HL-60/S4 (cell line): ENCODE data around the gene VGLL3.

ENCODE experiments used
- in situ Hi-C: fragments of 300-500 bp; cut with MboI; formaldehyde crosslinking; loops from 2 replicates; pipeline ENCODE4 v1.14.3; 2022; ENCODE audit warnings: low sequenced_read_pairs

Gene VGLL3

DNA sequence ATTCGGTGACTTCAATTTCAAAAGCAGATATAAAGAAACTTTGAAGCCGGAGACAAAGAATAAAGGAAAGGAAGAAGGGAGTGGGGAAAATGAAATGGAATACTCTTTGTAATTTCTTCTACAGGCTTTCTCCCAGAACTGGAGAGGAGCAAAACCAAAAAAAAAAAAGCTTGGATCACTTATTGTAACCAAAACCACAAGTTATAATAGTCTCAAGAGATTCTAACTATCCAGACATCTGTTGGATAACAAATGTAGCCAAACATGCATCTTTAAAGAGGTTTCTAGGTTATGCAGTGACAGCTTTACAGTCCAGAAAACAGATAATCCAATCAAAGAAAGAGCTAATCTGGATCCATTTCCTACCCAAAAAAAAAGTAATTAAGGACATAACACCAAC is 36.2 kb downstream of the VGLL3 start:
- in situ Hi-C loops, result no loop called here

DNA sequence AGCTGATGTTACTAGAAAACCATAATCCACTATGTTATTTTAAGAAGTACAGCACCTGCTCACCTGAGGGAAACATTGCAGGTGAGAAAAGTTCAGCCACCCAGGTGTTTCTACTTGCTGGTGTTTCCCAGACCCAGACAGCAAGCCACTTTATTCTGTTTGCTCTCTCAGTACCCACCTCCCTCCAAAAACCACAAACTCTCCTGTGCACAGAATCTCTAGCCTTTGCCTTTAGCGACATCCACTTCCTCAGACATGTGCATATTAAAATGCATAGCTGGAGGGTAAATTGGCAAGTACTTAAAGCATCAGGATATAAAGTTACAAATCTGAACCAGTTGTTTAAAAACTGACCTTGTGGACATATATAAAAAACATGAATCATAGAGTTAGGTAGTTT is 36.7 kb downstream of the VGLL3 start:
- in situ Hi-C loops, result no loop called here

DNA sequence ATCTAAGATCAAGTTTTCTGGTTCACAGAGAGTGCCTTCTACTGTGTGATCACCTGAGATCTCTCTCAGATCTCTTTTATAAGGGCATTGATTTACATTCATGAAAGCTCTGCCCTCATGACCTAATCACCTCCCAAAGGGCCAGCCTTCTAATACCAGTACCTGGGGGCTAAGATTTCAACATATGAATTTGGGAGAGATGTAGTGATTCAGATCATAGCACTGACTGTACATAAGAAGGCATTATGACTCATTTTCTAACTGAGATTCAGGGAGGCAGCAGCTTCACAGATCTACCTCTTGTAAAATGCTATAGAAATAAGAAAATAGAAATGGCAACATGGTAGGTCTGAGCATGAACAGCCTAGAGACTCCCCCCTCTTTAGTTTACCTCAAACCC is 39.6 kb downstream of the VGLL3 start:
- in situ Hi-C loops, result no loop called here

DNA sequence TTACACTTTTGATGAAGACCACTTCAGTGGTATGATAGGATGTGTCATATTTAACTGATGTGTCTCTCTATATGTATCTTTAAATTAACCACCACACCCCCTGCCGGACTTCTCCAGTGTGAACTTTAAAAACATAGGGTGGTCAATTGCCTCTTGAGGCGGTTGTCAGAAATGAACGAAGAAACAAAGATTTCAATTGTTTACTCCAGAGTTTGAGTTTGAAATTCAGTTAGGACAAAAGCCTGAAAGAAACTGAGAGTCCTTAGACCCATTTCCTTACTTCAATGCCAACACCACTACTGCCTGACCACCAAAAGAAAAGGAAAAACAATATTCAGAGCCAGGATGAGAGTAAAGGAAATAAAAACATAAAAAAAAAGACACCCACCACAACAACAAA is 40.2 kb downstream of the VGLL3 start:
- in situ Hi-C loops, result no loop called here

DNA sequence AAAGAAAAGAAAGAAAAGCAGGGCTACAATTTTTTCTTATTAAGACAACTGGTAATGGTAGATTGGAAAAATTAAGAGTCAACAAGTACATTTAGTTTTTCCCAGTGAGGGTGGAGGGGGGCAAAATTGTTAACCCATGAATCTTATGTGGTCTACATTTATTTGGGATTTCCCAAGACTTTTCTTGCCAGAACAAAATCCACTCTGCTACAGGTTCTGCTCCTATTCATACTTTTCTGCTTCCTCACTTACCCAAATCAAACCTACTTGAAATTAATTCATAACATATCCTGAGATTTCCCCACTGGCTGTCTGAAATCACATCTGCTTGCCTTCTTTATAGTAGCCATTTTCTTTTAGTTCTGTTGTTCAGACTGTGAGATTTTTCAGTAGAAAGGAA is 41.1 kb downstream of the VGLL3 start:
- in situ Hi-C loops, result no loop called here

DNA sequence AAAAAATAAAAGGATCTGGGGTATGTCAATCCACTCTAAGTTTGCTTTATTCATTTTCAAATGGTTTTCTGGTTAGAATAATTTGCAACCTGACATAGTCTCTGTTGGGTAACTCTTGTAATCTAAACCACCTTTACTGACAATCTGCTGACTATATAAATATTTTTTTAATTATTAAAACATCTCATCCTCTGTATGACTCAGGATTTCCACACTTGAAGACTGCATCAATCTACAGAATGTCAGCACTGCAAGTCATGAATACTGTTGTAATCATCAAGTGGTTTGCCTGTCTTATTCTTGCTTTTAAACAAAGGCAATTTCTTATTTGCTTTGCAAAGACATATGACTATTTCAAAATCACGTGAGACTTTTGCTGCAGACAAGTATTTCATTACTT is 42.1 kb downstream of the VGLL3 start:
- in situ Hi-C loops, result no loop called here

DNA sequence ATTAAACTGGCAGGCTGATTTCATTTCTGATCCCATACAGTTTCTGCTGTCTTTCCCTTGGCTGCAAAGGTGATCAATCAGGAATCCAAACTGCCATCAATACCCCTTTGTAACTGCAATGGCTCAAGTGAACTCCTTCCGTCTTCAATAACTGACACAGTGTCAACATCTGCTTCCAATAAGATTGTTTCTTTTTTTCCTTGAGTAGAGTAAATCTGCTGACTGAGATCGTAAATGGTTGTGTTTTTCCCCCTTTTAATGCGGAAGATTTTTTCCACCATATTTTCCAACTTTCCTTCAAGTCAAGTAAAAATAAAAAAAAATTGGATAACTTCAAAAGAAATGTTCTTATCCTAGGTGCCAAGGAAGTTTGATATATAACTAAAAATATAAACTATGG is 48.7 kb downstream of the VGLL3 start:
- in situ Hi-C loops, result no loop called here

DNA sequence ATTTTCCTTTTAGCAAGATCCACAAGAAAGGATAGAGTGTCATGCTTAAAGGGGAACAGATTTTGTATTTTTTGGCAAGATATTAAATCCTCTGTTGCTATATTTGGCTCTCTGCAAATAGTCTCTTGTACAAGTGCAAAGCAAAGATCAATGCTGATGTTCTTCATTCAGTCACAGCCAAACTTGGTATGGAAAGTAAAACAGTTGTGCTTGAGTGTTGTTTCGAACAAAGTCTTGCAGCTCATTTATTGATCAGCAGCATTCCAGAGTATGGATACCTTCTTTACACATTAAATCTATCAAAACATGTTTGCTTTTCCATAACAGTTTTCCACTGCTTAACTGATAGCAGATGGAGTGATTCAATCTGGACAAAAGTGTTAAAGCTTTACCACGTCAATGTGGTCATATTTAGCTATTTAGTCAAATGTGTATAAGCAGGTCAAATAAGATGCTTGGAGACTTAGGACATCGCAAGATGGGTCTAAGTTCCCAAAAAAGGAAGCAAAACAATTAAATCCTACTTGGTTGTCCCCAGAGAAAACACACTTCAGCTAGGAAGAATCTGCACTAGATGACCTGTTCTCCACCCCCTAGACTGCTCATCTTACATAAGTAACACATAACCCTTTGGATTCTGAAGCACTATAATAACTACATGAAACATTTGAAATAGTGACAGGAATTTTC is 52.4 kb downstream of the VGLL3 start:
- in situ Hi-C loops, result no loop called here

DNA sequence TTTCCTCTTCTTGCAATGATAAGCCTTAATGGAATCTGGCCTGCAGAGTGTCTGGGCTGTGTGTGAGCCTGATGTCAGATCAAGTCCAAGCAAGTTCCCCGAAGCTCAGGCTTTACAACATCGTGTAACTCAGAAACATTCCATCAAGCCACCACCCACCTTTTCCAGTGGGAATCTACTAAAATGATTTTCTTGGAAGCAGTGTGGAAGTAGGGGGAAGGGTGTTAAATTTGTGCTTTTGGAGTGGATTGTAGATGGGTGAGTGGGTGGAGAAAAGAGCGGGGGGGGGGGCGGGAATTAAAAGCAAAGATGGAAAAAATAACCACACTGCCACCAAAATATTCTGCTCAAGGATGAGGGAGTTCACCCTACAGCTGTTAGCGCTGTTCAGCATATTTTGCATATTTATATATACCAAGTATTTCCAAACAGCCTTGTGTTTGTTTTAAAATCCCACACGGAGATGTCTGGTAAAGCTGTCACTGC is 53.6 kb downstream of the VGLL3 start:
- in situ Hi-C loops, result no loop called here

DNA sequence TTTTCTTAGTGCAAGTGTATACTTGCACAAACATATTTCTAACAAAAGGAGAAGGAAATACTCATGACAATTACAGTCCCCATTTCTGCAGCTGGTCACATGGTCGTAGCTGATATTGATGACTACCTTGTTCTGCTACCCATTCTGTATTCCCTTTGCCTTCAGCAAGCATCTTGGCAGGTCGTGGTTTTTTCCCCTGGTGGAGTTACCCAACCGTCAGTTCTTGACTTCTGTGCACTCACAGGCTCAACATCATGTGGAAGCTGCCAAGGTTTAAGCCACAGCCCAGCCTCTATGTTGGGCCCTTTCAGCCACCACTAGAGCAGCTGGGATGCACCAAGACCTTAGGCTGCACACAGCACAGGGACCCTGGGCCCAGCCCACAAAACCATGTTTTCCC is 56.1 kb downstream of the VGLL3 start:
- in situ Hi-C loops, result no loop called here

DNA sequence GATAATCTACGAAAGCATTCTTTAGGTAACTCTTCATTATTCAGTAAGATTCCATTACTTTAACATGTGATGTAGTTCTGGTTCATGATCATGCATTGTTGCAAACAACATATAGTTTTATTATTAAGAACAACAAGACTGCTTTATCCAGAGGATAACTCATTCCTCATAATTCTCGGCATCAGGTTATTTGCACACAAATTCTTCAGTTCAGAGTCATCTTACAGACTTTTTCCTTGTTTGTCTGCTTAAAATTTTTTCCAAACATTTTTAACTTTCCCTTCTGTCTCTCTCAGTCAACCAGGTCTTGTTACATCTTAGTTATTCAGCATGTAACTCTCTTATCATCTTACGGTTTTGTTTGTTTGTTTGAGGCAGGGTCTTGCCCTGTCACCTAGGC is 60.1 kb downstream of the VGLL3 start:
- in situ Hi-C loops, result no loop called here

DNA sequence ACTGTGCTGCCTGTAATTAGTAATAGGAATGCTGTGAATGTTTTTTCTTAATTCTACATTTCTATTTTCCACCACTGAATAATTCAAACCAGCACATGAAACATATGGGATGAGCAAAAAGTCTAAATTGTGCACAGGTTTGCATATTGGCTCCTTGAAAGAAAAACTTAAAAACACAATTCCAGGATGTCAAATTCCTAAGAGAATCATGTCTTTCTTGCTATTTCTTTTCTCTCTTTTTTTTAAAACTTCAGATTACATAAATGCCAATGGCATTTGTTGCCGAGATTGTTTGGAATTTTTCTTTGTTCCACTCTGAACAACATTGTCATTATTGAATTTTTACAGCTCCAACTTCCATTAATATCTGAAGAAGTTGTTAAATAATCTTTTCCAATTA is 60.8 kb downstream of the VGLL3 start:
- in situ Hi-C loops, result no loop called here

DNA sequence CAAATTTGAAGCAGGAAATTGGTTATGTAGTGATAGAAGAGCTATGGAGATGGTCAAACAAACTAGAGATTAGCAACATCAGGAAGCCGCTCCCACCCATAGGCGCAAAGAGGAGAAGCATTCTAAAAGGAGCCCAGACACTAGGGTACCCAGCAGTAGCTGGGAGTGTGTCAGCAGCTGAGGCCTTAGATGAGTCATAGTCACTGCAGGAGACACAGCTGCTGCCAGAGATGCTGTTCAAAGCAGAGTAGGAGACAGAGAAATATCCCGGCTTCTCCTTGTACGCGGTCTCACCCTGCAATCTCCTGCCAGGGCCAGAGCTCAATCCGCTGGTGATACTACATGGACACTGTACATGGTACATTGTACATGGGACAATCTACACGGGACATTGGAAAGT is 61.9 kb downstream of the VGLL3 start:
- in situ Hi-C loops, result no loop called here

DNA sequence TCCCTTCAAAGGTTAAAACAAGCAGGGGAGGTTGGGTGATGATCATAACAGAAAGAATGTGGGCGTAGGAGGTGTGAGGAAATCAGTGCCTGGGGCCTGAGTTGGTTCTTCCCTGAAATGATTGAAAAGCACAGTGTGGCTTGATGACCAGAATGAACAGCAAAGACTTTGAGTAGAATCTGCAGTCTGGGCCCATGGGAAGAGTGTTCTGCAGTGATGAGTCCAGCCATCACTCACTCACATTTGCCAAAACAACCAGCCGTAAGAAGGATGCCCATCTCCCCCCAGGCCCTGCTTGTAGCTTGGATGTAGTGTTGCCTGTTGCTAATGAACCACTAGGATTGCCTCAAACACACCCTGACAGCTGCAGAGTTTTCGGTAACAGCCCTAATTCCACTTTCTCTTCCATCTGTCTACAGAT is 67.9 kb downstream of the VGLL3 start:
- in situ Hi-C loops, result no loop called here

DNA sequence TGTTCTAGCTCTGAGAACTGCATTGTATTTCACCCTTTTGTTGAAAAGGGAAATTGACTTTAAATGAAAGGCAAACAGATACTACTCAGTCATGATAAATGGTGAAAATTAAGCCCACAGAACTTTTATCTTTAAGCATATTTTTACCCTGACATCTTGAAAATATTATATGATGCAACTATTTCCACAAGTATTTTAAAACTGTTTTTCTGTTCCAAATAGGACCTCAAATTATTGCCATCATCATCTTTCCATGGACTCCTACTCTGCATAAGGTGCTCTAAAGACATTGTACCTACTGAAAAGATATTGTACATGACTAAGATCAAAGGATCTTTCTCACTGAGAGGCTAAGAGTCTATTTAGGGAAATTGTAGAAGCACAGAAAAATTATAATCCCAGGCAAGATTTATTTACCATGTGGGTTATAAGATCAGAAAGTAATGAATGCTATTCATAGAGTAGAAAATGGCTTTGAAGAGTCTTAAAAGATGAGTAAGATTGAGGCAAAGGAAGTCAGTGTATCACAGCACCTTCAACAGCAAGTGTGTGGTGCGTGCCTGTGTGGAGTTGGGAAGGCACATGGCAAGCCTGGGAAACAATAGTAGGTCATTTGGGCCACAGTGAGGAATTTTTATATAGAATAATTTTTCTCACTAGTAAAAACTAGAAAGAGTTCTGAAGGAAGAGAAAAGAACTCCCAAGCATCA is 68.8 kb downstream of the VGLL3 start:
- in situ Hi-C loops, result no loop called here

DNA sequence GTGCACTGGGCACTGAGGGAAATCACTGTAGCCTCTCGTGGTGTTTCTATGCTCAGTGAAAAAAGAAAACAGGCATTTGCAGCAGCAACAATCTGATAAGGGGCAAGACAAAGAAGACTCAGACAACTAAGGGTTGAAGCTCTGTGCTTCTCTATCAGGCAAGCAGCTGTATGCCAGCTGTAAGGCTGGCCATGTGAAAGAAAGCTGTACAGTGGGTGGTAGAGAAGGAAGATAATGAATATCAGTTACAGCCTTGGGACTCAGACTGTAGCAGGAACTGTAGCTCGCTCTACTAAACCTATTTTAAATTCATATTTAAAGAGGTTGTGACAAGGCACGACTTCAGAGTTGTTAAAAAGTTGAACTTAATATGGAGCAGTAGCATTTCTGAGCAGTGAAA is 76.3 kb downstream of the VGLL3 start:
- in situ Hi-C loops, result no loop called here

DNA sequence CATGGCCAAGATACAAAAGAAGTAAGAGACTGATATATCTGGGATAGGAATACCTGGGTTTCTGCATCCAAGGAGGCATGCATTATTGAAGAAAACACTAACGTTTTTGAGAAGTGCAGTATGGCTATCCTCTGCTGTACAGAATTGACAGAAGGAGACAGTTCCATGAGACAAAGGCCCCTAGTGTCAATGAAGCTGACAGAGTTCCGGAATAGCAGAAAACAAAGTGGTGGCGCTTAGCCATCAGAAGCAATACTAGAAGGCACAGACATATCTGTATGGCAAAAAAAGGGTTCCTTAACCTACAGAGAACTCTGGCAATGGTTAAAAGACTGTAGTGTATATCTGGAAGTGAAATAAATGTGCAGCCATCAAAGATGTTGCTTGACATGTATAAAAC is 77.8 kb downstream of the VGLL3 start:
- in situ Hi-C loops, result no loop called here

DNA sequence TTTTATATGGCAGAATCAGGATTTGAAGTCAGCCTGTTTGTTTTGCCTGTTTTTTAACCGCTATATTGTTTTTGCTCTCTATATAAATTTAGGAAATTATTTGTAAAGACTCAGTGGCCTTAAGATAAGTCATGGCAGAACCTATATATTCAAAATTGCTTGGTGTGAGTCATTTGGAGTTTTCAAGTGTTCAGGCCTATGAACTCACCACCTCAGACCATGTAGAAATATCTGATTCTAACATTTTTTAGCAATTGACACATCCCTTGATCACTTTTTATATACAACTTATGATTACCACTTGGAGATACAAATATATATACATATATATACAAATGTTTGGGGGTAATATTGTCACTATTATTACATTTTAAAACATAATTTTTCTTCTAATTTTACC is 95.7 kb downstream of the VGLL3 start:
- in situ Hi-C loops, result no loop called here

DNA sequence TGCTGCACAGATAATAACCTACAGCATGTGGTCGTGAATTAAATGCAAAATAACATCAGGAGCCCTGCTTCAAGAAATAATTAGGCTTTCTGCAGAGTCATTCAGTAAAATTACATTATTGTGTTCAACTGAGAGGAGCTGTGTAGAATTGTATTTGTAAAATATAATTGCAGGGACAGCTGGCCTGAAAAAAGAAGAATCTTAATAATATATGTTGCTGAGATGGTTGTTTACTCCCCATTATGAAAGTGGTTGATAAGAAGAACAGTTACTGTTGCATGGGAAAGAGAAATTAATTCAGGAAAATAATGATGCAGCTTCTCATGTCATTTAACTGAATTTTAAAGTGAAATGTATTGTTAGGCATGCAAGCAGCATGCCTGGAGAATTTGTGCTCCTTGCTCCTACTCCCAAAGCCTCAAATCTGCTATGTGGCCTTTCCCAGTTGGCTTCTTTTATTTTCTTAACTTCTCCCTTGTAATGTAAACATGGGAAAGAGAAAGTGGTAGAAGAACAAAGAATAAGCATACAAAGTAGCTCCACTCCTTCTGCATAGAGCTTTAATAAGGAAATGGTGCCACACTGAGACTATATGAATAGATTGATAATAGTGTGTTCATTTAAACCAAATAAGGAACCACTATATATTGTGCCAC is 100.1 kb downstream of the VGLL3 start:
- in situ Hi-C loops, result no loop called here
